GM12878 (cell line): ENCODE results near the gene SAMD15. TPM values are rescaled to one million over a fixed set of nuclear protein-coding genes. Genes with fewer than 3 reads are reported as not detected.

ENCODE experiments used
- ATAC-seq: fragments of 200-7000 bp; cut with Tn5 transposase; 3 replicates; pipeline ENCODE4 v1.9.1; 2020; ENCODE audit warnings: mild to moderate bottlenecking, moderate library complexity
- BruUV-seq: library from RNA; stranded (reverse); fragments of 400-500 nt; replicated peaks from 2 replicates; lab custom pipeline; 2021; lab: Mats Ljungman, UMichigan
- CTCF ChIA-PET: fragments of 300-600 bp; sonication (Branson Sonifier 250); formaldehyde crosslinking; extraction: SDS; loops from one replicate; lab custom pipeline; 2021; ENCODE audit warnings: inconsistent platforms; lab: Yijun Ruan, JAX
- POLR2A ChIA-PET: fragments of 350-600 bp; formaldehyde crosslinking; extraction: SDS; loops from one replicate; lab custom pipeline; 2021; ENCODE audit warnings: inconsistent platforms; lab: Charles Lee
- RAD21 ChIA-PET: fragments of 300-600 bp; sonication (Branson Sonifier 250); formaldehyde crosslinking; loops from one replicate; lab custom pipeline; 2023; ENCODE audit warnings: antibody characterized with exemption; ENCODE audit not compliant: unreplicated experiment; lab: Charles Lee
- SMC1A ChIA-PET: fragments of 300-600 bp; sonication (Branson Sonifier 250); formaldehyde crosslinking; loops from one replicate; lab custom pipeline; 2023; ENCODE audit not compliant: unreplicated experiment, uncharacterized antibody; lab: Charles Lee
- DNase-seq: peaks from one replicate; pipeline ENCODE4 v3.0.0-alpha.2; 2011; ENCODE audit warnings: low read depth, low spot score
- FAIRE-seq: peaks from 3 replicates; lab custom pipeline; 2011; peaks lifted over from hg19 to GRCh38; lab: Jason Lieb, UNC
- H2AFZ ChIP-seq: 2 replicates; pipeline ENCODE4 v1.6.0; 2011; ENCODE audit warnings: low read depth, low read length, control low read depth; ENCODE audit not compliant: control insufficient read depth
- H3K27ac ChIP-seq: 2 replicates; pipeline ENCODE4 v1.5.1; 2011; ENCODE audit warnings: control low read depth; ENCODE audit not compliant: control insufficient read depth, insufficient read depth
- H3K27me3 ChIP-seq, 2 experiments: replicated peaks in 1 of 2; 2 replicates each; pipeline versions ENCODE4 v1.6.0 to v1.6.1; 2011; ENCODE audit warnings: low read length in 1 of 2; ENCODE audit not compliant: control insufficient read depth in 2 of 2, insufficient read depth in 2 of 2
- H3K36me3 ChIP-seq, 2 experiments: 2 replicates each; pipeline ENCODE4 v1.5.1; 2011; ENCODE audit warnings: low read length in 1 of 2; ENCODE audit not compliant: control insufficient read depth in 2 of 2, insufficient read depth in 2 of 2
- H3K4me1 ChIP-seq: 2 replicates; pipeline ENCODE4 v1.6.1; 2011; ENCODE audit warnings: mild to moderate bottlenecking, low read length, moderate library complexity, mixed read lengths; ENCODE audit not compliant: control insufficient read depth, insufficient read depth
- H3K4me2 ChIP-seq: 2 replicates; pipeline ENCODE4 v1.6.0; 2011; ENCODE audit warnings: control low read depth; ENCODE audit not compliant: control insufficient read depth, insufficient read depth
- H3K4me3 ChIP-seq: fragments of 200-600 bp; sonication (generic); 2 replicates; pipeline ENCODE4 v1.5.1; 2016
- H3K79me2 ChIP-seq: 2 replicates; pipeline ENCODE4 v1.6.0; 2011; ENCODE audit warnings: low read length; ENCODE audit not compliant: control insufficient read depth, insufficient read depth
- H3K9ac ChIP-seq: 2 replicates; pipeline ENCODE4 v1.8.0; 2011; ENCODE audit warnings: low read length, control low read depth, mixed read lengths; ENCODE audit not compliant: control insufficient read depth, insufficient read depth
- H3K9me3 ChIP-seq: replicated peaks from 3 replicates; pipeline ENCODE4 v1.5.1; 2011; ENCODE audit warnings: mild to moderate bottlenecking, low read length; ENCODE audit not compliant: control insufficient read depth, insufficient read depth
- H4K20me1 ChIP-seq: 2 replicates; pipeline ENCODE4 v1.6.0; 2011; ENCODE audit not compliant: control insufficient read depth, insufficient read depth
- CBX3 ChIP-seq: fragments of 200-600 bp; sonication (generic); IDR thresholded peaks from 2 replicates; pipeline ENCODE4 v1.6.1; 2016; ENCODE audit warnings: low read depth, borderline replicate concordance
- CHD4 ChIP-seq: fragments of 200-600 bp; sonication (generic); IDR thresholded peaks from 2 replicates; pipeline ENCODE4 v1.6.1; 2016; ENCODE audit warnings: mild to moderate bottlenecking
- IRF5 ChIP-seq: fragments of 450-650 bp; IDR thresholded peaks from 2 replicates; pipeline ENCODE4 v1.6.1; 2017; ENCODE audit warnings: borderline replicate concordance
- MEF2B ChIP-seq: fragments of 450-650 bp; IDR thresholded peaks from 2 replicates; pipeline ENCODE4 v1.6.1; 2018; ENCODE audit warnings: mild to moderate bottlenecking, moderate library complexity; ENCODE audit not compliant: partially characterized antibody, poor library complexity, severe bottlenecking
- PKNOX1 ChIP-seq: fragments of 450-650 bp; IDR thresholded peaks from 2 replicates; pipeline ENCODE4 v1.6.1; 2016; ENCODE audit warnings: mild to moderate bottlenecking
- PRDM15 ChIP-seq: fragments of 450-650 bp; formaldehyde crosslinking; IDR thresholded peaks from 2 replicates; pipeline ENCODE4 v1.4.0; 2020; ENCODE audit warnings: mild to moderate bottlenecking, moderate library complexity
- STAT3 ChIP-seq: IDR thresholded peaks from 2 replicates; pipeline ENCODE4 v1.6.1; 2011; ENCODE audit warnings: low read depth, low read length, improper control_type of control experiment
- ZBED1 ChIP-seq: IDR thresholded peaks from 2 replicates; pipeline ENCODE4 v1.6.1; 2016; ENCODE audit warnings: borderline replicate concordance
- ZBTB11 ChIP-seq: fragments of 450-650 bp; formaldehyde crosslinking; IDR thresholded peaks from 2 replicates; pipeline ENCODE4 v1.5.0; 2022; ENCODE audit warnings: mild to moderate bottlenecking, missing genetic modification characterization
- ZNF622 ChIP-seq: fragments of 450-650 bp; IDR thresholded peaks from 2 replicates; pipeline ENCODE4 v1.6.1; 2017; ENCODE audit warnings: mild to moderate bottlenecking, inconsistent platforms
- ZZZ3 ChIP-seq: IDR thresholded peaks from 2 replicates; pipeline ENCODE4 v1.6.1; 2011; ENCODE audit warnings: low read depth; ENCODE audit not compliant: control insufficient read depth, insufficient read length
- WGBS: methylation state at CpG from one replicate; pipeline ENCODE4 v1.1.6; 2016; ENCODE audit warnings: low lambda C conversion rate; ENCODE audit not compliant: insufficient replicate concordance, insufficient coverage; ENCODE audit errors: missing lambda C conversion rate; 5-methylcytosine and 5-hydroxymethylcytosine counted together
- in situ Hi-C: fragments of 300-500 bp; cut with MboI; formaldehyde crosslinking; loops from 9 replicates; pipeline ENCODE4 v1.14.3; 2018; ENCODE audit warnings: mixed read lengths
- intact Hi-C: fragments of 100-400 bp; cut with micrococcal nuclease; formaldehyde crosslinking; loops from one replicate; pipeline ENCODE4 v1.14.2; 2022; ENCODE audit not compliant: unreplicated experiment
- polyA plus RNA-seq, 11 experiments: library from polyadenylated mRNA; depleted of rRNA in 4 of 11; unstranded in 6 of 11; stranded (reverse) in 5 of 11; fragments of >200 nt; fragmentation: Nextera tagmentation in 4 of 11; fragmentation: Illumina TruSeq in 1 of 11; extraction: Ambion mirVana in 4 of 11; extraction: Trizol in 1 of 11; gene quantifications; 1 replicate in 1 of 11; 2 replicates in 10 of 11; pipeline versions ENCODE4 v1.2.1 to v1.2.3, GENCODE V29; 2011 to 2016; ENCODE audit warnings: inconsistent platforms in 2 of 11, missing spikeins in 2 of 11, low read depth in 1 of 11
- total RNA-seq, 4 experiments: library from RNA; depleted of rRNA in 3 of 4; stranded (reverse); fragments of >200 nt in 3 of 4; fragmentation: Illumina TruSeq in 1 of 4; extraction: Trizol in 1 of 4; gene quantifications; 2 replicates each; pipeline versions ENCODE4 v1.2.1 to v1.2.3, GENCODE V29; 2013 to 2021

Gene SAMD15
- total and polyA plus RNA-seq, 10 of the 15 experiments (the other 5 are each of a cell fraction or from before 2014, with no cell fraction given): 0.33 to 2.0 (median 0.97) TPM

DNA sequence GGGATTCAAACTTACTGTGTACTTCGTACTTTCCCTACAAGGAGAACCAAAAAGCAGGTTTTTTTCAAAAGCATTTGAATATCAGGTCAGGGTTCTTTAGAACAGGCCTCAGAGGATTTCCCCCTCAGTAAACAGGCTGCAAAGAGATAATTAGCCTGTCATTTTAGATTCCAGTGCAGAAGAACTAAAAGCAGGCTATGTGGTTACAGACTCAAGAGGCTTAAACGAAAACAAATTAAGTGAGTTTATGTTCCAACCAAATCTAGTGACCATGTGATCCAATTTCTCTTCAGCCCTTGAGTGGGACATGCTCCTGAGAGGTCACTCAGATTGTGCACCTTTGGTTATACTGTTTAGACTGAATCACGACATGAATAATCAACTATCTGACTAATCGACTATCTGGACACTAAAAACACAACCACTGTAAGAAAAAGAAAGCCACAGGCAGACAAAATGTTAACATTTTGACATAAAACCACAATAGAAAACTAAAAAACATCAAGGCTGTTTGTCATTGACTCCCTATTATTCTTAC is 4.8 kb upstream of the SAMD15 start:
- Histone ChIP-seq H3K36me3 (no peaks in the 10 kb centered on the region; a peak in 1 of 4 replicates), H3K27me3 (no peaks in the 10 kb centered on the region), H3K4me3 (peak overlapping the region; percentile 66), H3K9me3 (no peaks in the 10 kb centered on the region), H3K9ac (peak overlapping the region; percentile 55), H3K79me2 (peaks cover 71% of the 10 kb centered on the region), H3K4me2 (peak overlapping the region; percentile 88), H2AFZ (peak overlapping the region; percentile 56), H3K4me1 (peaks cover 22% of the 10 kb centered on the region), H3K27ac (peak overlapping the region; percentile 81), H4K20me1 (no peaks in the 10 kb centered on the region)
- no TSS peak for BruUV-seq
- in situ Hi-C loops (no loop called here), intact Hi-C loops (loop anchor here (1.0 kb wide), 1 partner anchor 51 kb away; the partner anchor contains the start of gene GSTZ1)
- 0% methylated on average over 4 of the region's 4 CpGs for WGBS
- ChIA-PET SMC1A (interaction anchor here (0.6 to 1.2 kb wide), 6 partner anchors 9 to 87 kb away, joined by 3 to 5 read pairs (median 3); partner anchors contain the start of genes GSTZ1 and POMT2), RAD21 (interaction anchor here (0.7 to 2.1 kb wide), 3 partner anchors 10 to 85 kb away, joined by 3 to 8 read pairs (median 3); partner anchors contain the start of gene VIPAS39), CTCF (interaction anchor here (1.6 to 1.9 kb wide), 2 partner anchors 56 kb away, joined by 5 to 7 read pairs; no protein-coding TSS in a partner anchor), POLR2A (interaction anchor here (1.0 to 1.9 kb wide), 2 partner anchors 13 to 51 kb away, joined by 3 to 12 read pairs; partner anchors contain the start of genes GSTZ1 and POMT2)
- DNase-seq (peak; percentile 83), FAIRE-seq (peak; percentile 83), ATAC-seq (peak; percentile 50)
- TF ChIP-seq PKNOX1 (peak; percentile 73), PRDM15 (CRISPR knock-in tag) (no peak), CBX3 (no peak), MEF2B (peak; percentile 73), ZBTB11 (no peak), CHD4 (no peak), ZNF622 (no peak), ZBED1 (peak; percentile 95; the same call in 1 of the 2 replicates), ZZZ3 (no peak), STAT3 (no peak), IRF5 (no peak)
